ENCODE data around the gene PAEP. TPM values are rescaled to one million over a fixed set of nuclear protein-coding genes. Genes with fewer than 3 reads are reported as not detected.

PAEP gene
- total RNA-seq, 2 donors from 2014 or later = 3.0 TPM; not detected in 1

DNA sequence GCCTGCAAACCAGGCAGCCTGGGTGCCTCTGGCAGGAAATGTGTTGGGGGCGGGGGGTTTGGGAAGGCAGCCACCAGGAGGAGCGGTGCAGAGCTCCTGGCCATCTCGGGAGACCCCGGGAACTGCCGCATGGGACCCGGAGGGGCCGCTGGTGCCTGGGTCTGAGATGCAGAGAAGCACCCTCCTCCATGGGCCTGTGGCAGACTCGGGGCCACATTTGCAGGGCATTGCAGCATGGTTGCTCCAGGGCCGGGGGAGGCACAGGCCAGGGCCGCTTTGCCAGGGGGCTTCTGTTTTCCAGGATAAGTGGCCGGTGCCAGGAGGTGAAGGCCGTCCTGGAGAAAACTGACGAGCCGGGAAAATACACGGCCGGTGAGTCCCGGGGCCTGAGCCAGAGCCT, 38.6 kb upstream of the PAEP start:
- H3K27me3 ChIP-seq (replicated peaks; ENCODE audit: insufficient read depth) = no peaks in the 10 kb centered on the region
- no peak overlapping the region for H3K27ac ChIP-seq
- H3K4me1 ChIP-seq (replicated peaks) = no peaks in the 10 kb centered on the region
- no peaks in the 10 kb centered on the region for H3K9me3 ChIP-seq
- no peaks in the 10 kb centered on the region for H3K36me3 ChIP-seq
- intact Hi-C loops (cut with DNase I) = no loop called here
- TF ChIP-seq POLR2AphosphoS5 (IDR thresholded peaks at IDR 0.05) = no peak
- TF ChIP-seq, protein P1, sequence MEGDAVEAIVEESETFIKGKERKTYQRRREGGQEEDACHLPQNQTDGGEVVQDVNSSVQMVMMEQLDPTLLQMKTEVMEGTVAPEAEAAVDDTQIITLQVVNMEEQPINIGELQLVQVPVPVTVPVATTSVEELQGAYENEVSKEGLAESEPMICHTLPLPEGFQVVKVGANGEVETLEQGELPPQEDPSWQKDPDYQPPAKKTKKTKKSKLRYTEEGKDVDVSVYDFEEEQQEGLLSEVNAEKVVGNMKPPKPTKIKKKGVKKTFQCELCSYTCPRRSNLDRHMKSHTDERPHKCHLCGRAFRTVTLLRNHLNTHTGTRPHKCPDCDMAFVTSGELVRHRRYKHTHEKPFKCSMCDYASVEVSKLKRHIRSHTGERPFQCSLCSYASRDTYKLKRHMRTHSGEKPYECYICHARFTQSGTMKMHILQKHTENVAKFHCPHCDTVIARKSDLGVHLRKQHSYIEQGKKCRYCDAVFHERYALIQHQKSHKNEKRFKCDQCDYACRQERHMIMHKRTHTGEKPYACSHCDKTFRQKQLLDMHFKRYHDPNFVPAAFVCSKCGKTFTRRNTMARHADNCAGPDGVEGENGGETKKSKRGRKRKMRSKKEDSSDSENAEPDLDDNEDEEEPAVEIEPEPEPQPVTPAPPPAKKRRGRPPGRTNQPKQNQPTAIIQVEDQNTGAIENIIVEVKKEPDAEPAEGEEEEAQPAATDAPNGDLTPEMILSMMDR (IDR thresholded peaks at IDR 0.05) = no peak
- TF ChIP-seq POLR2A (IDR thresholded peaks at IDR 0.05) = no peak
- no peak overlapping the region for H3K4me3 ChIP-seq
- WGBS = 75% methylated on average over 14 of the region's 17 CpGs
- DNase-seq (ENCODE audit: low spot score) = no peak

DNA sequence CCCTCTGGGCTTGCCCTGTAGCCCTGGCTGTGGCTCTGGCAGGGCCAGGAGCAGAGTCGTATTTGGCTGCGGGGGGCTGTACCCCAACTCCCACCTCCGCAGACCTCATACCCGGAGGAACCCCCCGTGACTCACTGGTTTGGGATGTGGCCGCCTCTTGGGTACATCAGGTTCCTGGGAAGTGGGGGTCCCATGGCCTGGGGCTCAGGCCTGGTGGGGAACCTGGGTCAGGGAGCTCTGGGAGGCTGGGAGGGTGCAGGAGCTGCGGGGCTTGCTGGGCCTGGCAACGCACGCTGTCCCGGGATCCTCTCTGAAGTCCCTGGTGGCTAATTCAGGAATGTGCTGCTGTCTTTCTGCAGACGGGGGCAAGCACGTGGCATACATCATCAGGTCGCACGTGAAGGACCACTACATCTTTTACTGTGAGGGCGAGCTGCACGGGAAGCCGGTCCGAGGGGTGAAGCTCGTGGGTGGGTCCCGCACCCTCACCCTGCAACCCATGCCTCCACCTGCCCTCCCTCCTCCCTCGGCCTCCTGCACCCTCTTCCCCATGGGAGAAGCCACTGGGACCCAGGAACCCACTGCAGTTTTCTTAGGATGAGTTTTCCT, 37.9 kb upstream of the PAEP start:
- no peaks in the 10 kb centered on the region for H3K27me3 ChIP-seq (replicated peaks; ENCODE audit: insufficient read depth)
- H3K9me3 ChIP-seq = no peaks in the 10 kb centered on the region
- H3K4me1 ChIP-seq (replicated peaks) = no peaks in the 10 kb centered on the region
- H3K36me3 ChIP-seq = no peaks in the 10 kb centered on the region
- intact Hi-C loops (cut with DNase I) = no loop called here
- no peak overlapping the region for H3K4me3 ChIP-seq
- H3K27ac ChIP-seq = no peak overlapping the region
- TF ChIP-seq, protein P1 (IDR thresholded peaks at IDR 0.05) = no peak
- TF ChIP-seq POLR2A (IDR thresholded peaks at IDR 0.05) (no peak), POLR2AphosphoS5 (IDR thresholded peaks at IDR 0.05) (no peak)
- 72% methylated on average over 21 of the region's 21 CpGs for WGBS
- no peak for DNase-seq (ENCODE audit: low spot score)

DNA sequence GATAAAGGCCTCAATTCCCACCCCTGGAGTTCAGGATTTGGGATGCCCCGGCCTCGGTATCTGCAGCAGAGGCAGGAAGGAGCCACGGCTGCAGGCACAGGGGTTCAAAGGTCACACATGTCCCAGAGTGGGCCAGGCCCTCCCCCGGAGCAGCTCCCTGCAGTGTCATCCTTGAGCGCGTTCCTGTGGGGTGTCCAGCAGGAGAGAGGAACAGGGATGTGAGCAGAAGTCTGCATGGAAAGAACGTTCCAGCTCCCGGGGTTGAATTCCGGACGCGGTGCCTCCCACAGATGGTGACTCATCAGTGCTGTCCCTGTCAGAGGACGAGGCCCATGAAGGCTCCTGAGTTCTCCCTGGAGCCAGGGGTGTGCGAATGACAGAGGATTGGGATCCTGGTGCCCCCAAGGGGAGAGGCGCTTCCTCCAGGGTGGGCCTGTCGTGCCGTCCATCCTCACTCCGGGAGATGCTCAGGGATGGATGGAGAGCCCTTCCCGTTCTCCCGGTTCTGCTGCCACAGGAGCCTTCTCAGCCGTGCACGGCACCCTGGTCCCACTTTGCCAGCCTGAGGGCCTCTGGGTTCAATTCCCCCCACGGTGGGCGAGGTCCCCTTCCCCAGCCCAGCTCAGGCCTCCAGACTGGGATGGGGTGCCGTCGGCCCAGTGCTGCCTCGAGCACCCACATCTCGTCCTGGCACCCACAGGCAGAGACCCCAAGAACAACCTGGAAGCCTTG, 37.3 kb upstream of the PAEP start:
- WGBS = 74% methylated on average over 27 of the region's 27 CpGs

DNA sequence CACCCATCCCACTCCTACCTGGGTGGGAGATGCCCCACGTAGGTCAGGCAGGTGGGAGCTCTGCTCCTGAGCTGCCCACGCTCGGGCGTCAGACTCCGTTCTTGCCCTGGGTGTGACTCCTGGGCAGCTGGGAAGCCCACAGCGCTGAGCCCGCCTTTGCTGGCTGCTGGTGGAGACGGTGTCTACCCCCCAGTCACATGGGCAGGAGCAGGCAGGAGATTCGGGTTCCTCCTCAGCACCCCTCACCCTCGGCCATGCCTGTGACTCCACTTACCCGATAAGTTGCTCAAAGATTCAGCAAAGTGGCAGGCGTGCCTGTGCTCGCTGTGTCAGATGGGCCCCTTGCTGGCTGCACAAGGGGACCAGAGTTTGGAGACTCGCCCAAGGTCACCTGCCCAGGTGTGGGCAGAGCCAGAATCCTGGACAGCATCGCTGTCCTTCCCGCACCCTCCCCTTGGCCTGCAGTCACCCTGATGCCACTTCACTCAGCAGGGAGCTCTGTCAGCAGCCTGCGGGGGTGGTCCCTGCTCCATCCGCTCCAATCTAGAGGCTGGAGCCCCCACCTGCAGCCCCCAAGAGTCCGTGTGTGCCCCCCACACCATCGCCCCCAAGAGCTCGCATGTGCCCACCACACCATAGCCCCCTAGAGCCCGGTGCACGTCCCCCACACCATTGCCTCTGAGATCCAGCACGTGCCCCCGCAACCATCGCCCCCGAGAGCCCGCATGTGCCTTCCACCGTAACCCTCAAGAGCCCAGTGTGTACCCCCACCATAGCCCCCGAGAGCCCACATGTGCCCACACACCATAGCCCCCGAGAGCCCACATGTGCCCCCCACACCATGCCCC, 36.1 kb upstream of the PAEP start:
- H3K4me3 ChIP-seq = no peak overlapping the region
- intact Hi-C loops (cut with DNase I) = no loop called here
- no peaks in the 10 kb centered on the region for H3K36me3 ChIP-seq
- TF ChIP-seq POLR2A (IDR thresholded peaks at IDR 0.05) (no peak), POLR2AphosphoS5 (IDR thresholded peaks at IDR 0.05) (no peak)
- TF ChIP-seq, protein P1 (IDR thresholded peaks at IDR 0.05) = no peak
- no peaks in the 10 kb centered on the region for H3K4me1 ChIP-seq (replicated peaks)
- no peaks in the 10 kb centered on the region for H3K9me3 ChIP-seq
- WGBS = 77% methylated on average over 28 of the region's 31 CpGs
- no peak overlapping the region for H3K27ac ChIP-seq
- no peaks in the 10 kb centered on the region for H3K27me3 ChIP-seq (replicated peaks; ENCODE audit: insufficient read depth)
- DNase-seq (ENCODE audit: low spot score) = no peak

More for the DNA sequence above, 37.3 kb upstream of the PAEP start:
- Histone ChIP-seq H3K4me1 (replicated peaks) (no peaks in the 10 kb centered on the region), H3K36me3 (no peaks in the 10 kb centered on the region), H3K27me3 (replicated peaks; ENCODE audit: insufficient read depth) (no peaks in the 10 kb centered on the region), H3K4me3 (no peak overlapping the region), H3K9me3 (no peaks in the 10 kb centered on the region), H3K27ac (no peak overlapping the region)
- DNase-seq (ENCODE audit: low spot score) = no peak
- intact Hi-C loops (cut with DNase I) = no loop called here
- TF ChIP-seq POLR2A (IDR thresholded peaks at IDR 0.05) (no peak), POLR2AphosphoS5 (IDR thresholded peaks at IDR 0.05) (no peak)
- TF ChIP-seq, protein P1 (IDR thresholded peaks at IDR 0.05) = no peak

Measured in prostate gland (tissue), 2 donors.